Large intestine (tissue), 12 donors: Measurements from ENCODE around the gene B4GALT6. TPM values are rescaled to one million over a fixed set of nuclear protein-coding genes. Genes with fewer than 3 reads are reported as not detected.
"Not testable (repeated sequence)": the region's sequence is repeated elsewhere in the genome, so short reads cannot be mapped to it uniquely, and the experiment has no call there.

Experiments
- DNase-seq, 2 donors: peaks; one replicate each; pipeline versions ENCODE4 v3.0.0 to v3.0.0-alpha.2; 2013
- H3K27ac ChIP-seq: one replicate; pipeline ENCODE4 v1.5.1; 2013; ENCODE audit warnings: low read length
- H3K27me3 ChIP-seq: 2 replicates; pipeline ENCODE4 v1.6.1; 2013; ENCODE audit warnings: low read length; ENCODE audit not compliant: control insufficient read depth, insufficient read depth
- H3K36me3 ChIP-seq: 2 replicates; pipeline ENCODE4 v1.6.1; 2013; ENCODE audit warnings: low read length; ENCODE audit not compliant: control insufficient read depth, insufficient read depth
- H3K4me1 ChIP-seq: one replicate; pipeline ENCODE4 v1.6.1; 2013; ENCODE audit warnings: low read length; ENCODE audit not compliant: control insufficient read depth, insufficient read depth
- H3K4me3 ChIP-seq: one replicate; pipeline ENCODE4 v1.5.1; 2013; ENCODE audit warnings: low read length
- H3K9me3 ChIP-seq: one replicate; pipeline ENCODE4 v1.6.1; 2013; ENCODE audit warnings: mild to moderate bottlenecking, low read depth, low read length, moderate library complexity; ENCODE audit not compliant: control insufficient read depth
- WGBS: methylation state at CpG from one replicate; pipeline ENCODE4 v1.1.5; 2013; ENCODE audit warnings: low lambda C conversion rate; ENCODE audit not compliant: insufficient coverage; 5-methylcytosine and 5-hydroxymethylcytosine counted together
- long read RNA-seq, 11 donors: transcript quantifications; one replicate each; lab custom pipeline, GENCODE V29; 2026
- polyA plus RNA-seq: library from polyadenylated mRNA; unstranded; fragments of 120-200 nt; gene quantifications from one replicate; pipeline ENCODE4 v1.2.1, GENCODE V29; 2013

B4GALT6 gene, protein sequence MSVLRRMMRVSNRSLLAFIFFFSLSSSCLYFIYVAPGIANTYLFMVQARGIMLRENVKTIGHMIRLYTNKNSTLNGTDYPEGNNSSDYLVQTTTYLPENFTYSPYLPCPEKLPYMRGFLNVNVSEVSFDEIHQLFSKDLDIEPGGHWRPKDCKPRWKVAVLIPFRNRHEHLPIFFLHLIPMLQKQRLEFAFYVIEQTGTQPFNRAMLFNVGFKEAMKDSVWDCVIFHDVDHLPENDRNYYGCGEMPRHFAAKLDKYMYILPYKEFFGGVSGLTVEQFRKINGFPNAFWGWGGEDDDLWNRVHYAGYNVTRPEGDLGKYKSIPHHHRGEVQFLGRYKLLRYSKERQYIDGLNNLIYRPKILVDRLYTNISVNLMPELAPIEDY
- polyA plus RNA-seq = 12.4 TPM
- long read RNA-seq, donor 1, partial matches to known transcripts = 0 of 1 reads
- long read RNA-seq, donor 1, other reads (novel, unspliced or antisense) = 0 of 1 reads
- long read RNA-seq, donor 2 = 0 reads
- long read RNA-seq, donor 3 = 0 reads
- long read RNA-seq, donor 4 = 0 reads
- long read RNA-seq, donor 5 = 0 reads
- long read RNA-seq, donor 6 = 0 reads
- long read RNA-seq, donor 7, partial matches to known transcripts = 0 of 1 reads
- long read RNA-seq, donor 7, other reads (novel, unspliced or antisense) = 0 of 1 reads
- long read RNA-seq, donor 8 = 0 reads
- long read RNA-seq, donor 9, partial matches to known transcripts = 0 of 2 reads
- long read RNA-seq, donor 9, other reads (novel, unspliced or antisense) = 0 of 2 reads
- long read RNA-seq, donor 10, partial matches to known transcripts = 0 of 1 reads
- long read RNA-seq, donor 10, other reads (novel, unspliced or antisense) = 0 of 1 reads
- long read RNA-seq, donor 11 = 0 reads

DNA sequence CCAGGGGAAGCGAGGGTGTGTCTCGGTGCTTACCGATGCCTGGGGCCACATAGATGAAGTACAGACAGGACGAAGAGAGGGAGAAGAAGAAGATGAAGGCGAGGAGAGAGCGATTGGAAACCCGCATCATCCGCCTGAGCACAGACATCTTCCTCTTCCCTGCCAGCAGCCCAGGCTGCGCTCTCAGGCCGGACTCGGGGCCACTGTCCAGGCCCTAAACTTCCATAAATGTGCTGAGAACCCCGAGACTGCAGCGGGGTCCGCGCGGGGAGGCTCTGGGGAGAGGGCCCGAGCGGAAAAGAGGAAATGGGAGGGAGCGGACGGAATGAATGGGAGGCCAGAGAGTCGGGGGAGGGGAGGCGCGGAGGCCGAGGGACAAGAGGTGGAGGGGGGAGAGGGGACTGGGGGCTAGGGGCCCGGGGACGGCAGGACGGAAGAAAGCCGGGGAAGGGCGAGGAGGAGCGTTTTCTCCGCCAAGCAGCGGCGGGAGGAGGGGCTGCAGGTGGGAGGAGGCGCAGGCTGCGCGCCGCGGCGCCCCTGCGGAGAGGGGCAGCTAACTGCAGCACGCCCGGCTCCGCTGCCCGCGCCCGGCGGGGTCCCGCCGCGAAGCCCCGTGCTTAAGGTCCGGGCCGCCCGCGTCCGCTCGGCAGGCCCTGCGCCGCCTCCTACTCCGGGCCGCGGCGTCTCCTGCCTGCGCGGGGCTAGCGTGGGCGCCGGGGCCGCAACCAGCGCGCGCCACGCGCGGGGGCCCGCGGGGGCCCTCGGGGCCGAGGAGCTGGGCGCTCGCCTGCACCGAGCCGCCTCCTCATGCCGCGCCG lies at the start of gene B4GALT6:
Gene B4GALT6, minus strand, starts transcription at position 303 of the 818 bp plus-strand sequence. Its CDS starts 155 bp downstream, at position 148.
- Histone ChIP-seq H3K27ac (peak within 1 kb of the TSS; percentile 77), H3K4me3 (peak within 1 kb of the TSS; percentile 64), H3K9me3 (no peaks in the 10 kb centered on the region), H3K4me1 (peaks cover 31% of the 10 kb centered on the region), H3K27me3 (no peaks in the 10 kb centered on the region), H3K36me3 (no peaks in the 10 kb centered on the region)
- peak; percentile 31 to 69 for DNase-seq
- no CpG with 5 or more reads among the region's 86 CpGs for WGBS

- Histone ChIP-seq H3K4me1 (no peaks in the 10 kb centered on the region), H3K27ac (no peak overlapping the region), H3K9me3 (no peaks in the 10 kb centered on the region), H3K36me3 (no peaks in the 10 kb centered on the region), H3K4me3 (no peak overlapping the region), H3K27me3 (no peaks in the 10 kb centered on the region)
- 100% methylated on average over 1 of the region's 3 CpGs for WGBS
- no peak for DNase-seq
Measured at GRCh38 chr18:31731628-31732027, 47.2 kb upstream of the B4GALT6 start.

DNA sequence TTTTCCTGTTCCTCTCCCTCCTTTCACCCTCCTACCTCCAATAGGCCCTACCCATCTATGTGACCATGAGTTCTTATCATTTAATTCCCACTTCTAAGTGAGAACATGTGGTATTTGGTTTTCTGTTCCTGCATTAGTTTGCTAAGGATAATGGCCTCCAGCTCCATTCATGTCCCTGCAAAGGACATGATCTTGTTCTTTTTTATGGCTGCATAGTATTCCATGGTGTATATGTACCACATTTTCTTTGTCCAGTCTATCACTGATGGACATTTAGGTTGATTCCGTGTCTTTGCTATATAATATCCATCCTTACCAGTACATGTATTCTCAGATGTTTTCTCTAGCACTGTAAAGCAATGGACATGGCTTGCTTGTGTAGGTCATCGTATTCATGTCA lies 44.8 kb upstream of the B4GALT6 start:
- H3K27me3 ChIP-seq = not testable (repeated sequence)

GRCh38 chr18:31723990-31724711 lies 39.8 kb upstream of the B4GALT6 start:
- Histone ChIP-seq H3K9me3 (no peaks in the 10 kb centered on the region), H3K36me3 (no peaks in the 10 kb centered on the region), H3K27ac (no peak overlapping the region), H3K4me3 (peak overlapping the region; percentile 53), H3K4me1 (no peaks in the 10 kb centered on the region), H3K27me3 (no peaks in the 10 kb centered on the region)
- DNase-seq = peak in 1 of 2 donors; percentile 52
- WGBS = no CpG with 5 or more reads among the region's 43 CpGs

More for the DNA sequence above, 44.8 kb upstream of the B4GALT6 start:
- H3K4me3 ChIP-seq, H3K4me1 ChIP-seq, H3K27ac ChIP-seq, H3K9me3 ChIP-seq, H3K36me3 ChIP-seq, DNase-seq: not testable (repeated sequence)
- no CpG with 5 or more reads among the region's 2 CpGs for WGBS

DNA sequence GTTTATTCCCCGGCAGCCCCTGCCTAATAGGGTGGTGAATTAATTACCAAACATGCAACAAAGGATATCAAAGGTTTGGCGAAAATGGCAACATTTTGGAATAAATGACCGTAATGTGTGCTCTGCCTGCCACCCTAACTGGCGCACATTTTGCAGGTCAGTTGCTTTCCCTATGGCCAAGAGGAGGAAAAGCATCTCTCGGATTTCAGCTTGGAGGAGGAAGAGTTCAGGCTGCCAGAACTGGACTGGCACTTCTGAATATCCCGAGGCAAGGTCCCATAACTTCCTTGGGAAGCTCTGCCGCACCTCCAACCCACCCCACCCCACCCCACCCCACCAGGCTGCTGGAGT lies 39.2 kb upstream of the B4GALT6 start:
- H3K9me3 ChIP-seq = no peaks in the 10 kb centered on the region
- H3K27ac ChIP-seq = no peak overlapping the region
- no peaks in the 10 kb centered on the region for H3K27me3 ChIP-seq
- H3K4me1 ChIP-seq = no peaks in the 10 kb centered on the region
- H3K36me3 ChIP-seq = no peaks in the 10 kb centered on the region
- 80% methylated on average over 2 of the region's 7 CpGs for WGBS
- no peak for DNase-seq
- H3K4me3 ChIP-seq = peak overlapping the region; percentile 53

DNA sequence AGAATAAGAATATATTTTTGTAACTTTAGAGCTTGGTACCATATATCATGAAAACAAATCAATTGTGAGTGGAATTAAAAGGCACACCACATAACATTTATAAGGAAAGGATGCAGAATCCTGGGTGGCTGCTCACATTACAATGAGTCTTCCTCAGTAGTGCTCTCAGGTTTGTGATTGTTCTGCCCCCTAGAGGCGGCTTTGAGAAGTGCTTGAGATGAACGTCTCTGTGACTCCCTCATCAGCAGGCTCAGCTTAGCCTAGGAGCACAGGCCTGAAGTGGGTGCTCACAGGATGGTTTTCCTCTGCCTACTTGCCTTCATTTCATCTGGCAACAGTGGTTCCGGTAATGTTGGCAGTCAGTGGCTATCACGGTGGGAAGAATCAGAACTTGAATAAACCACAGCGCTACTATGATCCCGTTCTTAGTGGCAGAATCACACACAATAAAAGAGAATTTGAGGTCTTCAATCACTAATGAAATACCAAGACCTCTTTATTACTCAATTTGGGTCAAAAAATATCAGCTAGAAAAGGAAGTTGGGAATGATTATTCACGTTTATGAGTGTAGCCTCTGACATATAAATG lies 38.1 kb upstream of the B4GALT6 start:
- no peaks in the 10 kb centered on the region for H3K4me1 ChIP-seq
- no peak overlapping the region for H3K4me3 ChIP-seq
- DNase-seq = peak; percentile 66 to 77
- H3K36me3 ChIP-seq = no peaks in the 10 kb centered on the region
- 70% methylated on average over 1 of the region's 7 CpGs for WGBS
- no peaks in the 10 kb centered on the region for H3K27me3 ChIP-seq
- H3K27ac ChIP-seq = no peak overlapping the region
- no peaks in the 10 kb centered on the region for H3K9me3 ChIP-seq

DNA sequence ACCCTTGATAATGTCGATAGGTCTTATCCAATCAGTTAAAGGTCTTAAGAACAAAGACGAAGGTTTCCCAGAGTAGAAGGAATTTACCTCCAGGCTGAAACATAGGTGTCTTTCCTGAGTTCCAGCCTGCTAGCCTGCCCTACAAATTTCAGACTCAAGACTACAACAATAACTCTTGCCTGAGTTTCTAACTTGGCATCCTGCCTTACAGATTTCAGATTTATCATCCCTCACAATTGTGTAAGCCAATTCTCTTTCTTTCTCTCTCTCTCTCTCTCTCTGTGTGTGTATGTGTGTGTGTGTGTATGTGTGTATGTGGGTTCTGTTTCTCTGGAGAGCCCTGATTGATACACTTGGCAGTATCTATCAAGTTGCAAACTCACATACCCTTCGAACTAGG lies 37.2 kb upstream of the B4GALT6 start:
- H3K36me3 ChIP-seq = no peaks in the 10 kb centered on the region
- WGBS = no CpG with 5 or more reads among the region's 3 CpGs
- H3K27ac ChIP-seq = no peak overlapping the region
- no peak for DNase-seq
- no peaks in the 10 kb centered on the region for H3K27me3 ChIP-seq
- H3K9me3 ChIP-seq = no peaks in the 10 kb centered on the region
- no peak overlapping the region for H3K4me3 ChIP-seq
- H3K4me1 ChIP-seq = peaks cover 4% of the 10 kb centered on the region

DNA sequence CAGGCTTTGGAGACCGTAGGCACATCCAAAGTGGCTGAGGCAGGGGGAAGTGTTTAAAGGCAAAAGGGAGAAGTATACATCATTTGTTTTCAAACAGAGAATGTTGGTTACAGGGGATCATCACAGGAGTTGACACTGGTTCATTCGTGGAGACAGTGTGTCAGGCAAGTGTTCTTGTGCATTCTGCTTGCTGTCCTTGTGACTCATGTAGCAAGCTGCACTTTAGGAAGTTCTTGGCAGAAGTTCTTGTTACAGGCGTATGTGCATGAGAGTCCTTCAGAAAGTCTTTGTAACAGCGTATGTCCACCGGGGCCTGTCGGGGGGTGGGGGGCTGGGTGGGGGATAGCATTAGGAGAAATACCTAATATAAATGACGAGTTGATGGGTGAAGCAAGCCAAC lies 36.5 kb upstream of the B4GALT6 start:
- H3K27me3 ChIP-seq = no peaks in the 10 kb centered on the region
- peaks cover 9% of the 10 kb centered on the region for H3K4me1 ChIP-seq
- no peak for DNase-seq
- H3K27ac ChIP-seq = no peak overlapping the region
- 100% methylated on average over 1 of the region's 7 CpGs for WGBS
- no peaks in the 10 kb centered on the region for H3K36me3 ChIP-seq
- no peaks in the 10 kb centered on the region for H3K9me3 ChIP-seq
- no peak overlapping the region for H3K4me3 ChIP-seq

DNA sequence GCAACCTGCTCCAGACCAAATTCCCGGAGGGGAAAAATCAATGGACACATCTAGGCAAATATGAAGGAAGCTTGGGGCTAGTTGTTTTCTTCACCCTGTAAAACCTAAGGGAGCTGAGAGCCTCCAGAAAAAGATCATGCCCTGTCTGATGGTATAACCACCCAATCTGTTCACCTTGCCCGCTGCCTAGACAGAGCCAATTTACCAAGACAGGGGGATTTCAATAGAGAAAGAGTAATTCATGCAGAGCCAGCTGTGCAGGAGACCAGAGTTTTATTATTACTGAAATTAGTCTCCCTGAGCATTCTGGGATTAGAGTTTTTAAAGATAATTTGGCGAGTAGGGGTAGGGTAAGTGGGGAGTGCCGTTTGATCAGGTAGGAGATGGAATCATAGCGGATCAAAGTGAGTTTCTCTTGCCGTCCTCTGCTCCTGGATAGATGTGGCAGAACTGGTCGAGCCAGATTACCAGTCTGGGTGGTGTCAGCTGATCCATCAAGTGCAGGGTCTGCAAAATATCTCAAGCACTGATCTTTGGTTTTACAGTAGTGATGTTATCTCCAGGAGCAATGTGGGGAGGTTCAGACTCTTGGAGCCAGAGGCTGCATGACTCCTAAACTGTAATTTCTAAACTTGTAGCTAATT lies 35.1 kb upstream of the B4GALT6 start:
- 100% methylated on average over 1 of the region's 7 CpGs for WGBS
- Histone ChIP-seq H3K9me3 (no peaks in the 10 kb centered on the region), H3K4me3 (no peak overlapping the region), H3K27ac (no peak overlapping the region), H3K36me3 (no peaks in the 10 kb centered on the region), H3K4me1 (peaks cover 12% of the 10 kb centered on the region), H3K27me3 (no peaks in the 10 kb centered on the region)
- DNase-seq = no peak
